Left ventricle myocardium inferior (tissue), 1 donor: ENCODE results near the gene SS18L1. TPM values are rescaled to one million over a fixed set of nuclear protein-coding genes. Genes with fewer than 3 reads are reported as not detected.

ENCODE experiments used
- DNase-seq: peaks from one replicate; pipeline ENCODE4 v3.0.0-alpha.2; 2020
- H3K27ac ChIP-seq: fragments of 200-600 bp; replicated peaks from 2 replicates; pipeline ENCODE4 v1.8.0; 2021
- H3K27me3 ChIP-seq: fragments of 200-600 bp; 2 replicates; pipeline ENCODE4 v1.8.0; 2021; ENCODE audit warnings: low read depth
- H3K36me3 ChIP-seq: fragments of 200-600 bp; 2 replicates; pipeline ENCODE4 v1.8.0; 2021
- H3K4me1 ChIP-seq: fragments of 200-600 bp; 2 replicates; pipeline ENCODE4 v1.8.0; 2021
- H3K4me3 ChIP-seq: fragments of 200-600 bp; 2 replicates; pipeline ENCODE4 v1.8.0; 2021; ENCODE audit warnings: mild to moderate bottlenecking, moderate library complexity
- H3K9me3 ChIP-seq: fragments of 200-600 bp; replicated peaks from 2 replicates; pipeline ENCODE4 v1.8.0; 2021
- CTCF ChIP-seq: fragments of 200-600 bp; IDR thresholded peaks from 2 replicates; pipeline ENCODE4 v1.8.0; 2021; ENCODE audit warnings: antibody characterized with exemption, mild to moderate bottlenecking, borderline replicate concordance
- intact Hi-C: fragments of 100-400 bp; cut with micrococcal nuclease; formaldehyde crosslinking; loops from one replicate; pipeline ENCODE4 v1.11.0; 2022
- total RNA-seq: library from RNA; stranded (reverse); fragmentation: NEBNext Ultra II Directional; extraction: Animal tissue kit (Norgen Biotek cat#: 25700); gene quantifications from one replicate; pipeline ENCODE4 v1.2.1, GENCODE V29; 2021
- donor health status: DM: no; HTN: yes; CAD: no; lungs with severe emphysema.

Gene SS18L1
- total RNA-seq, 1 donor from 2014 or later, result 9.0 TPM

GRCh38 chr20:62163485-62163865, 19.9 kb downstream of the SS18L1 start:
- no peaks in the 10 kb centered on the region for H3K9me3 ChIP-seq
- H3K27me3 ChIP-seq, result no peaks in the 10 kb centered on the region
- peaks cover 79% of the 10 kb centered on the region for H3K36me3 ChIP-seq
- no peaks in the 10 kb centered on the region for H3K4me1 ChIP-seq
- no peak for TF ChIP-seq CTCF
- DNase-seq, result no peak
- no peak overlapping the region for H3K4me3 ChIP-seq
- H3K27ac ChIP-seq, result no peak overlapping the region
- intact Hi-C loops, result no loop called here

GRCh38 chr20:62163986-62164762, 20.6 kb downstream of the SS18L1 start:
- no peak for DNase-seq
- H3K36me3 ChIP-seq, result peaks cover 86% of the 10 kb centered on the region
- H3K27ac ChIP-seq, result no peak overlapping the region
- intact Hi-C loops, result no loop called here
- H3K4me1 ChIP-seq, result no peaks in the 10 kb centered on the region
- TF ChIP-seq CTCF, result no peak
- H3K27me3 ChIP-seq, result no peaks in the 10 kb centered on the region
- no peak overlapping the region for H3K4me3 ChIP-seq
- H3K9me3 ChIP-seq, result no peaks in the 10 kb centered on the region

GRCh38 chr20:62164879-62165761, 21.6 kb downstream of the SS18L1 start:
- TF ChIP-seq CTCF, result no peak
- Histone ChIP-seq H3K36me3 (peaks cover 87% of the 10 kb centered on the region), H3K9me3 (no peaks in the 10 kb centered on the region), H3K27me3 (no peaks in the 10 kb centered on the region), H3K27ac (no peak overlapping the region), H3K4me3 (no peak overlapping the region), H3K4me1 (no peaks in the 10 kb centered on the region)
- no peak for DNase-seq
- intact Hi-C loops, result no loop called here

- Histone ChIP-seq H3K9me3 (no peaks in the 10 kb centered on the region), H3K27ac (no peak overlapping the region), H3K4me3 (no peak overlapping the region), H3K27me3 (no peaks in the 10 kb centered on the region), H3K36me3 (peaks cover 80% of the 10 kb centered on the region), H3K4me1 (no peaks in the 10 kb centered on the region)
- TF ChIP-seq CTCF, result no peak
- intact Hi-C loops, result no loop called here
- peak; percentile 52 for DNase-seq
Observed at GRCh38 chr20:62165762-62166399, 22.3 kb downstream of the SS18L1 start.

GRCh38 chr20:62167474-62167873, 23.9 kb downstream of the SS18L1 start:
- intact Hi-C loops, result no loop called here
- no peak for DNase-seq
- no peak overlapping the region for H3K27ac ChIP-seq
- no peak for TF ChIP-seq CTCF
- H3K27me3 ChIP-seq, result no peaks in the 10 kb centered on the region
- no peaks in the 10 kb centered on the region for H3K9me3 ChIP-seq
- H3K4me3 ChIP-seq, result no peak overlapping the region
- H3K4me1 ChIP-seq, result no peaks in the 10 kb centered on the region
- peaks cover 64% of the 10 kb centered on the region for H3K36me3 ChIP-seq
